AG04450 (cell line): Measurements from ENCODE around the gene TMCC1. TPM values are rescaled to one million over a fixed set of nuclear protein-coding genes. Genes with fewer than 3 reads are reported as not detected.

Source experiments
- CTCF ChIA-PET: fragments of 300-600, 350-600 bp; formaldehyde crosslinking; extraction: SDS; loops from one replicate; lab custom pipeline; 2022; ENCODE audit warnings: antibody characterized with exemption, inconsistent platforms; lab: Charles Lee
- POLR2A ChIA-PET: fragments of 350-600 bp; formaldehyde crosslinking; extraction: SDS; loops from one replicate; lab custom pipeline; 2021; ENCODE audit warnings: antibody characterized with exemption, inconsistent platforms; lab: Yijun Ruan, JAX
- DNase-seq: peaks from one replicate; pipeline ENCODE4 v3.0.0-alpha.2; 2011; ENCODE audit warnings: low read depth, low spot score
- H3K27ac ChIP-seq: one replicate; pipeline ENCODE4 v1.5.1; 2012; ENCODE audit warnings: low read depth, low read length, control low read depth
- H3K27me3 ChIP-seq: one replicate; pipeline ENCODE4 v1.6.0; 2012; ENCODE audit warnings: low read length; ENCODE audit not compliant: control insufficient read depth, insufficient read depth
- H3K4me3 ChIP-seq: 2 replicates; pipeline ENCODE4 v1.5.1; 2011; ENCODE audit warnings: mild to moderate bottlenecking, low read depth, low read length, control low read depth
- H3K9me3 ChIP-seq: 2 replicates; pipeline ENCODE4 v1.5.1; 2012; ENCODE audit warnings: low read length; ENCODE audit not compliant: control insufficient read depth, insufficient read depth
- CTCF ChIP-seq: IDR thresholded peaks from 2 replicates; pipeline ENCODE4 v1.5.1; 2011; ENCODE audit warnings: low read depth, low read length, control low read depth, inconsistent platforms
- polyA plus RNA-seq: library from polyadenylated mRNA; depleted of rRNA; stranded (reverse); fragments of >200 nt; gene quantifications from 2 replicates; pipeline ENCODE4 v1.2.3, GENCODE V29; 2011

The TMCC1 gene
- polyA plus RNA-seq, 1 experiment: 14.1 TPM

DNA sequence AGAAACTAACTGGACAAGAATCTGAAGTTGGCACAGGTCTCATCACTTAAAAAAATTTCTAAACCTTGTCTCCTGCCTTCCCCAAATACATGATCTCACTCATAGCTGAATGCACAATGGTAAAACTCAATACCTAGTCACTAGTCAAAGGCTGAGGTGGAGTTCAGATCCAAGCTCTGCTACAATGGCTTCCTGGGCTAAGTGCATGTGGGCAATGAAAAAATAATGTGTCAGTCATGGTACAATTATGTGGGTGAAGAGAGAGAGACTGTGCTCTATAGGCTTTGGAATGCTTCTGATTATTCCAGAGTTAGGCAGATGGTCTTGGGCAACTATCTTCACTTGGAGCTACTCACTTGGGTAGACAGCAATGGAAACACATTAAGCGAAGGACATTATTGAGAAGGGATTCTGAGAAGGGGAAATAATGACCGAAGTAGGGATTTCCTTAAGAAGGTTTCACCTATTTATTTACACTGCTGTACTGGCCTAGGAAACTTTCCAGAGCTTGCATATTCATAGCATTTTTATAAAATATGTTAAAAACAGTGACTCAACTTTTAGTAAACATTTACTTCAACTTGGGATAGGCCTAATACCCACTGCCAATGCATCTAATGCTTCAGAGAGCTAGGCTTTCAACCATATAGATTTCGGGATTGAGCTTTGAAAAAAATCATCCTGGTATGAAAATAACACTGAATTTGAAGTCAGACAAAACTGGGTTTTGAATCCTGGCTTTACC lies 228.3 kb downstream of the TMCC1 start:
- POLR2A ChIA-PET: interaction anchor here (0.6 kb wide), 1 partner anchor 175 kb away, joined by 3 read pairs; no protein-coding TSS in a partner anchor
- CTCF ChIA-PET: interaction anchor here (0.6 to 1.9 kb wide), 6 partner anchors 16 to 175 kb away, joined by 3 to 10 read pairs (median 4); no protein-coding TSS in a partner anchor
- H3K4me3 ChIP-seq: no peak overlapping the region
- no peaks in the 10 kb centered on the region for H3K27me3 ChIP-seq
- TF ChIP-seq CTCF: no peak
- H3K27ac ChIP-seq: peak overlapping the region; percentile 11
- no peaks in the 10 kb centered on the region for H3K9me3 ChIP-seq
- no peak for DNase-seq

GRCh38 chr3:129663930-129664646 lies 229.4 kb downstream of the TMCC1 start:
- Histone ChIP-seq H3K27ac (no peak overlapping the region), H3K4me3 (no peak overlapping the region), H3K27me3 (no peaks in the 10 kb centered on the region), H3K9me3 (no peaks in the 10 kb centered on the region)
- CTCF ChIA-PET: interaction anchor here (0.8 to 1.2 kb wide), 3 partner anchors 20 to 174 kb away, joined by 3 to 5 read pairs (median 3); no protein-coding TSS in a partner anchor
- no peak for TF ChIP-seq CTCF
- POLR2A ChIA-PET: no interaction called here
- DNase-seq: no peak

- CTCF ChIA-PET: interaction anchor here (0.6 to 1.2 kb wide), 4 partner anchors 9 to 279 kb away, joined by 3 to 5 read pairs (median 4); no protein-coding TSS in a partner anchor
- Histone ChIP-seq H3K9me3 (no peaks in the 10 kb centered on the region), H3K4me3 (no peak overlapping the region), H3K27me3 (no peaks in the 10 kb centered on the region), H3K27ac (no peak overlapping the region)
- no peak for TF ChIP-seq CTCF
- no peak for DNase-seq
- POLR2A ChIA-PET: no interaction called here
These were observed 230.5 kb downstream of the TMCC1 start for GRCh38 chr3:129663045-129663446.

DNA sequence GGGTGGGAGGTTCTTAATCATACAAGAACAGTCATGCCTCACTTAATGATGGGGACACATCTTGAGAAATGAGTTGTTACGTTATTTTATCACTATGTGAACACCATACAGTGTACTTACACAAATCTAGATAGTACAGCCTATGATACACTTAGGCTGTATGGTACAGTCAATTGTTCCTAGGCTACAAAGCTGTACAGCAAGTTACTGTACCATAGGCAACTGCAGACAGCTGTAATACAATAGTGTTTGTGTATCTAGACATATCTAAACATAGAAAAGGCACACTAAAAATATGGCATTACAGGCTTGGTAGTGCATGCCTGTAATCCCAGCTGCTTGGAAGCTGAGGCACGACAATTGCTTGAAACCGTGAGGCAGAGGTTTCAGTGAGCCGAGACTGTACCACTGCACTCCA lies 231.3 kb downstream of the TMCC1 start:
- POLR2A ChIA-PET: no interaction called here
- Histone ChIP-seq H3K27ac (no peak overlapping the region), H3K4me3 (no peak overlapping the region), H3K9me3 (no peaks in the 10 kb centered on the region), H3K27me3 (no peaks in the 10 kb centered on the region)
- CTCF ChIA-PET: no interaction called here
- TF ChIP-seq CTCF: no peak
- DNase-seq: no peak
